SK-N-DZ (cell line): Measurements from ENCODE around the gene INKA2.
A peak's percentile ranks its signal among the peaks of the same experiment; 100 is the strongest.
"Not testable (repeated sequence)": the region's sequence is repeated elsewhere in the genome, so short reads cannot be mapped to it uniquely, and the experiment has no call there.

Experiments used
- DNase-seq: peaks from one replicate; pipeline ENCODE4 v3.0.0-alpha.2; 2015; ENCODE audit warnings: low spot score

Gene INKA2

GRCh38 chr1:111750856-111751255, 11.7 kb upstream of the INKA2 start:
- peak; percentile 3 for DNase-seq

GRCh38 chr1:111749628-111750027, 10.4 kb upstream of the INKA2 start:
- peak; percentile 23 for DNase-seq

- peak; percentile 76 for DNase-seq
These were observed 8.8 kb upstream of the INKA2 start for GRCh38 chr1:111747947-111748346.

- DNase-seq: peak; percentile 75
These were observed 8.1 kb upstream of the INKA2 start for GRCh38 chr1:111747282-111747734.

- DNase-seq: no peak
These were observed 7.4 kb upstream of the INKA2 start for GRCh38 chr1:111746614-111746999.

GRCh38 chr1:111745675-111746613, 6.7 kb upstream of the INKA2 start:
- DNase-seq: no peak

- no peak for DNase-seq
These were observed 4.5 kb upstream of the INKA2 start for GRCh38 chr1:111743679-111744101.

- DNase-seq: no peak
These were observed 3.8 kb upstream of the INKA2 start for GRCh38 chr1:111742938-111743549.

GRCh38 chr1:111742292-111742691, 3.1 kb upstream of the INKA2 start:
- not testable (repeated sequence) for DNase-seq

GRCh38 chr1:111739925-111740765, 950 bp upstream of the INKA2 start:
- DNase-seq: peak; percentile 77

- peak; percentile 67 for DNase-seq
These were observed 580 bp downstream of the INKA2 start for GRCh38 chr1:111738436-111739193.

GRCh38 chr1:111738133-111738435, 1.1 kb downstream of the INKA2 start:
- no peak for DNase-seq

GRCh38 chr1:111737216-111738132, 1.7 kb downstream of the INKA2 start:
- DNase-seq: no peak

GRCh38 chr1:111736548-111737215, 2.5 kb downstream of the INKA2 start:
- DNase-seq: no peak

- DNase-seq: peak; percentile 81
These were observed 3.2 kb downstream of the INKA2 start for GRCh38 chr1:111735858-111736544.

- no peak for DNase-seq
These were observed 3.9 kb downstream of the INKA2 start for GRCh38 chr1:111735321-111735720.

- DNase-seq: no peak
These were observed 4.3 kb downstream of the INKA2 start for GRCh38 chr1:111734856-111735255.

GRCh38 chr1:111734426-111734825, 4.8 kb downstream of the INKA2 start:
- no peak for DNase-seq

GRCh38 chr1:111733992-111734341, 5.2 kb downstream of the INKA2 start:
- no peak for DNase-seq
